ENCODE results near the gene TJP2.

- TF ChIP-seq, protein P1, sequence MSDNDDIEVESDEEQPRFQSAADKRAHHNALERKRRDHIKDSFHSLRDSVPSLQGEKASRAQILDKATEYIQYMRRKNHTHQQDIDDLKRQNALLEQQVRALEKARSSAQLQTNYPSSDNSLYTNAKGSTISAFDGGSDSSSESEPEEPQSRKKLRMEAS (CRISPR knock-in tag; IDR thresholded peaks at IDR 0.05) = no peak
- TF ChIP-seq ZBTB43 (CRISPR knock-in tag; IDR thresholded peaks at IDR 0.05) (no peak), TEAD1 (CRISPR knock-in tag; IDR thresholded peaks at IDR 0.05) (no peak), CTCF (IDR thresholded peaks at IDR 0.05) (no peak), ESRRA (CRISPR knock-in tag; IDR thresholded peaks at IDR 0.05; ENCODE audit: borderline replicate concordance) (no peak), ATF3 (CRISPR knock-in tag; conservative IDR thresholded peaks at IDR 0.05) (no peak), SMAD4 (CRISPR knock-in tag; IDR thresholded peaks at IDR 0.05) (no peak), OVOL2 (CRISPR knock-in tag; IDR thresholded peaks at IDR 0.05; ENCODE audit: borderline replicate concordance) (no peak), SP1 (CRISPR knock-in tag; conservative IDR thresholded peaks at IDR 0.05) (no peak), NR3C1 (CRISPR knock-in tag; conservative IDR thresholded peaks at IDR 0.05; ENCODE audit: low read depth) (no peak), NR1H2 (CRISPR knock-in tag; IDR thresholded peaks at IDR 0.05) (no peak)
- TF ChIP-seq, protein P2, sequence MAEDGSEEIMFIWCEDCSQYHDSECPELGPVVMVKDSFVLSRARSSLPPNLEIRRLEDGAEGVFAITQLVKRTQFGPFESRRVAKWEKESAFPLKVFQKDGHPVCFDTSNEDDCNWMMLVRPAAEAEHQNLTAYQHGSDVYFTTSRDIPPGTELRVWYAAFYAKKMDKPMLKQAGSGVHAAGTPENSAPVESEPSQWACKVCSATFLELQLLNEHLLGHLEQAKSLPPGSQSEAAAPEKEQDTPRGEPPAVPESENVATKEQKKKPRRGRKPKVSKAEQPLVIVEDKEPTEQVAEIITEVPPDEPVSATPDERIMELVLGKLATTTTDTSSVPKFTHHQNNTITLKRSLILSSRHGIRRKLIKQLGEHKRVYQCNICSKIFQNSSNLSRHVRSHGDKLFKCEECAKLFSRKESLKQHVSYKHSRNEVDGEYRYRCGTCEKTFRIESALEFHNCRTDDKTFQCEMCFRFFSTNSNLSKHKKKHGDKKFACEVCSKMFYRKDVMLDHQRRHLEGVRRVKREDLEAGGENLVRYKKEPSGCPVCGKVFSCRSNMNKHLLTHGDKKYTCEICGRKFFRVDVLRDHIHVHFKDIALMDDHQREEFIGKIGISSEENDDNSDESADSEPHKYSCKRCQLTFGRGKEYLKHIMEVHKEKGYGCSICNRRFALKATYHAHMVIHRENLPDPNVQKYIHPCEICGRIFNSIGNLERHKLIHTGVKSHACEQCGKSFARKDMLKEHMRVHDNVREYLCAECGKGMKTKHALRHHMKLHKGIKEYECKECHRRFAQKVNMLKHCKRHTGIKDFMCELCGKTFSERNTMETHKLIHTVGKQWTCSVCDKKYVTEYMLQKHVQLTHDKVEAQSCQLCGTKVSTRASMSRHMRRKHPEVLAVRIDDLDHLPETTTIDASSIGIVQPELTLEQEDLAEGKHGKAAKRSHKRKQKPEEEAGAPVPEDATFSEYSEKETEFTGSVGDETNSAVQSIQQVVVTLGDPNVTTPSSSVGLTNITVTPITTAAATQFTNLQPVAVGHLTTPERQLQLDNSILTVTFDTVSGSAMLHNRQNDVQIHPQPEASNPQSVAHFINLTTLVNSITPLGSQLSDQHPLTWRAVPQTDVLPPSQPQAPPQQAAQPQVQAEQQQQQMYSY (CRISPR knock-in tag; IDR thresholded peaks at IDR 0.05) = no peak
- TF ChIP-seq, protein P3, sequence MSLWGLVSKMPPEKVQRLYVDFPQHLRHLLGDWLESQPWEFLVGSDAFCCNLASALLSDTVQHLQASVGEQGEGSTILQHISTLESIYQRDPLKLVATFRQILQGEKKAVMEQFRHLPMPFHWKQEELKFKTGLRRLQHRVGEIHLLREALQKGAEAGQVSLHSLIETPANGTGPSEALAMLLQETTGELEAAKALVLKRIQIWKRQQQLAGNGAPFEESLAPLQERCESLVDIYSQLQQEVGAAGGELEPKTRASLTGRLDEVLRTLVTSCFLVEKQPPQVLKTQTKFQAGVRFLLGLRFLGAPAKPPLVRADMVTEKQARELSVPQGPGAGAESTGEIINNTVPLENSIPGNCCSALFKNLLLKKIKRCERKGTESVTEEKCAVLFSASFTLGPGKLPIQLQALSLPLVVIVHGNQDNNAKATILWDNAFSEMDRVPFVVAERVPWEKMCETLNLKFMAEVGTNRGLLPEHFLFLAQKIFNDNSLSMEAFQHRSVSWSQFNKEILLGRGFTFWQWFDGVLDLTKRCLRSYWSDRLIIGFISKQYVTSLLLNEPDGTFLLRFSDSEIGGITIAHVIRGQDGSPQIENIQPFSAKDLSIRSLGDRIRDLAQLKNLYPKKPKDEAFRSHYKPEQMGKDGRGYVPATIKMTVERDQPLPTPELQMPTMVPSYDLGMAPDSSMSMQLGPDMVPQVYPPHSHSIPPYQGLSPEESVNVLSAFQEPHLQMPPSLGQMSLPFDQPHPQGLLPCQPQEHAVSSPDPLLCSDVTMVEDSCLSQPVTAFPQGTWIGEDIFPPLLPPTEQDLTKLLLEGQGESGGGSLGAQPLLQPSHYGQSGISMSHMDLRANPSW (CRISPR knock-in tag; conservative IDR thresholded peaks at IDR 0.05; ENCODE audit: low read depth) = no peak
Observed at GRCh38 chr9:69303331-69303730, 129.3 kb downstream of the TJP2 start.
